Keratinocyte (primary cell): ENCODE results near the gene ARVCF. TPM values are rescaled to one million over a fixed set of nuclear protein-coding genes. Genes with fewer than 3 reads are reported as not detected.

Source experiments
- DNase-seq: peaks from one replicate; pipeline ENCODE4 v3.0.0-alpha.2; 2011; ENCODE audit warnings: low read depth, missing footprints, low spot score
- FAIRE-seq: peaks from 2 replicates; lab custom pipeline; 2011; peaks lifted over from hg19 to GRCh38; lab: Jason Lieb, UNC
- H2AFZ ChIP-seq: 2 replicates; pipeline ENCODE4 v1.6.0; 2012; ENCODE audit warnings: low read length, control low read depth, inconsistent platforms; ENCODE audit not compliant: control insufficient read depth
- H3K27ac ChIP-seq: 2 replicates; pipeline ENCODE4 v1.5.1; 2011; ENCODE audit warnings: low read length; ENCODE audit not compliant: control insufficient read depth, insufficient read depth
- H3K27me3 ChIP-seq: 3 replicates; pipeline ENCODE4 v1.6.0; 2011; ENCODE audit warnings: low read length; ENCODE audit not compliant: control insufficient read depth, insufficient read depth; ENCODE audit errors: extremely low read depth
- H3K36me3 ChIP-seq, 2 experiments: 2 replicates in 1 of 2; 3 replicates in 1 of 2; pipeline ENCODE4 v1.5.1; 2011; ENCODE audit warnings: low read length in 2 of 2, mild to moderate bottlenecking in 1 of 2; ENCODE audit not compliant: control insufficient read depth in 2 of 2, insufficient read depth in 2 of 2; ENCODE audit errors: extremely low read depth in 1 of 2
- H3K4me1 ChIP-seq: 3 replicates; pipeline ENCODE4 v1.5.1; 2011; ENCODE audit warnings: low read length; ENCODE audit not compliant: control insufficient read depth, insufficient read depth; ENCODE audit errors: extremely low read depth
- H3K4me2 ChIP-seq: 3 replicates; pipeline ENCODE4 v1.6.0; 2011; ENCODE audit warnings: low read depth, low read length; ENCODE audit not compliant: control insufficient read depth, insufficient read depth; ENCODE audit errors: extremely low read depth
- H3K4me3 ChIP-seq, 3 experiments: fragments of 200-600 bp in 1 of 3; sonication (generic) in 1 of 3; 2 replicates in 2 of 3; 3 replicates in 1 of 3; pipeline ENCODE4 v1.5.1; 2011 to 2016; ENCODE audit warnings: low read length in 3 of 3, mild to moderate bottlenecking in 3 of 3, control low read depth in 2 of 3, inconsistent platforms in 1 of 3, low read depth in 1 of 3, mixed read lengths in 1 of 3, mixed run types in 1 of 3, moderate library complexity in 1 of 3; ENCODE audit not compliant: control insufficient read depth in 2 of 3, insufficient read depth in 2 of 3; ENCODE audit errors: extremely low read depth in 1 of 3
- H3K79me2 ChIP-seq: 2 replicates; pipeline ENCODE4 v1.6.0; 2012; ENCODE audit warnings: low read length; ENCODE audit not compliant: control insufficient read depth, insufficient read depth
- H3K9ac ChIP-seq: 3 replicates; pipeline ENCODE4 v1.6.0; 2011; ENCODE audit warnings: low read length; ENCODE audit not compliant: control insufficient read depth, insufficient read depth; ENCODE audit errors: extremely low read depth
- H3K9me1 ChIP-seq: 3 replicates; pipeline ENCODE4 v1.6.0; 2011; ENCODE audit warnings: low read length; ENCODE audit not compliant: control insufficient read depth, insufficient read depth; ENCODE audit errors: extremely low read depth
- H3K9me3 ChIP-seq: 2 replicates; pipeline ENCODE4 v1.5.1; 2012; ENCODE audit warnings: low read depth, low read length; ENCODE audit not compliant: control insufficient read depth
- H4K20me1 ChIP-seq: 3 replicates; pipeline ENCODE4 v1.6.0; 2011; ENCODE audit warnings: low read length; ENCODE audit not compliant: control insufficient read depth, insufficient read depth; ENCODE audit errors: extremely low read depth
- CTCF ChIP-seq, 3 experiments: IDR thresholded peaks in 1 of 3; conservative IDR thresholded peaks in 1 of 3; optimal IDR thresholded peaks in 1 of 3; 2 replicates in 2 of 3; 3 replicates in 1 of 3; pipeline versions ENCODE3 to v1.5.1; 2011; ENCODE audit warnings: low read length in 3 of 3, mild to moderate bottlenecking in 3 of 3, moderate library complexity in 2 of 3, control low read depth in 1 of 3, inconsistent platforms in 1 of 3; ENCODE audit not compliant: insufficient read depth in 2 of 3; ENCODE audit errors: extremely low read depth in 1 of 3
- EZH2 ChIP-seq: IDR thresholded peaks from one replicate; pipeline ENCODE4 v1.6.1; 2012; ENCODE audit warnings: inconsistent platforms, mild to moderate bottlenecking, low read length, moderate library complexity
- dilution Hi-C: fragments of 300-500 bp; cut with MboI; formaldehyde crosslinking; loops from one replicate; pipeline ENCODE4 v1.7.0; 2020; ENCODE audit warnings: low sequenced_read_pairs; ENCODE audit not compliant: extremely low pct_ligation_motif_present
- polyA plus RNA-seq, 5 experiments: library from polyadenylated mRNA; depleted of rRNA in 3 of 5; stranded (reverse) in 3 of 5; stranded (forward) in 1 of 5; unstranded in 1 of 5; fragments of >200 nt; gene quantifications; 1 replicate in 1 of 5; 2 replicates in 3 of 5; 3 replicates in 1 of 5; pipeline versions ENCODE4 v1.2.1 to v1.2.3, GENCODE V29; 2011 to 2012; ENCODE audit warnings: missing spikeins in 2 of 5, low read depth in 1 of 5, low replicate concordance in 1 of 5

ARVCF gene
- polyA plus RNA-seq, 1 donor (not counting 4 experiments of a cell fraction or from before 2014, with no cell fraction given) = 5.7 TPM

GRCh38 chr22:19969141-19969928 lies 47.3 kb downstream of the ARVCF start:
- Histone ChIP-seq H3K9me3 (no peaks in the 10 kb centered on the region), H4K20me1 (no peaks in the 10 kb centered on the region), H3K36me3 (peaks cover 12 to 33% of the 10 kb centered on the region in 2 experiments)

GRCh38 chr22:19968450-19968891 lies 48.2 kb downstream of the ARVCF start:
- Histone ChIP-seq H3K27ac (no peak overlapping the region), H4K20me1 (no peaks in the 10 kb centered on the region), H3K9me1 (no peaks in the 10 kb centered on the region), H3K27me3 (no peaks in the 10 kb centered on the region), H3K9ac (no peak overlapping the region), H3K36me3 (peaks cover 15 to 39% of the 10 kb centered on the region in 2 experiments), H3K4me1 (peaks cover 8% of the 10 kb centered on the region), H2AFZ (no peak overlapping the region), H3K4me2 (no peak overlapping the region), H3K4me3 (no peak overlapping the region), H3K79me2 (peaks cover 6% of the 10 kb centered on the region), H3K9me3 (no peaks in the 10 kb centered on the region)
- dilution Hi-C loops = no loop called here
- DNase-seq (no peak), FAIRE-seq (no peak)
- TF ChIP-seq CTCF (optimal IDR thresholded peaks at IDR 0.05 in 1 of 3, IDR thresholded peaks at IDR 0.05 in 1 of 3, conservative IDR thresholded peaks at IDR 0.05 in 1 of 3; ENCODE audit: extremely low read depth in 1 of 3, insufficient read depth in 2 of 3, low read length in 3 of 3) (no peak), EZH2 (no peak)

More at GRCh38 chr22:19969141-19969928, 47.3 kb downstream of the ARVCF start:
- Histone ChIP-seq H3K4me3 (no peak overlapping the region), H3K9me1 (no peaks in the 10 kb centered on the region), H3K27me3 (no peaks in the 10 kb centered on the region), H3K4me1 (no peaks in the 10 kb centered on the region), H3K27ac (no peak overlapping the region), H3K79me2 (no peaks in the 10 kb centered on the region), H3K9ac (no peak overlapping the region), H2AFZ (no peak overlapping the region), H3K4me2 (no peak overlapping the region)
- no peak for DNase-seq
- TF ChIP-seq EZH2 (no peak), CTCF (optimal IDR thresholded peaks at IDR 0.05 in 1 of 3, IDR thresholded peaks at IDR 0.05 in 1 of 3, conservative IDR thresholded peaks at IDR 0.05 in 1 of 3; ENCODE audit: extremely low read depth in 1 of 3, insufficient read depth in 2 of 3, low read length in 3 of 3) (no peak)
- dilution Hi-C loops = no loop called here
- no peak for FAIRE-seq
